ENCODE data around the gene APEH.
"Not testable (repeated sequence)": the region's sequence is repeated elsewhere in the genome, so short reads cannot be mapped to it uniquely, and the experiment has no call there.

The APEH gene

GRCh38 chr3:49694409-49695070 is 20.4 kb downstream of the APEH start:
- not testable (repeated sequence) for DNase-seq

GRCh38 chr3:49695350-49696015 is 21.3 kb downstream of the APEH start:
- DNase-seq, result not testable (repeated sequence)

- no peak for DNase-seq
Observed at GRCh38 chr3:49699281-49699979, 25.3 kb downstream of the APEH start.

- no peak for DNase-seq
Observed at GRCh38 chr3:49700014-49700413, 25.9 kb downstream of the APEH start.

- DNase-seq, result no peak
Observed at GRCh38 chr3:49700453-49701128, 26.4 kb downstream of the APEH start.

- DNase-seq, result no peak
Observed at GRCh38 chr3:49701388-49702077, 27.4 kb downstream of the APEH start.

GRCh38 chr3:49702672-49703071 is 28.5 kb downstream of the APEH start:
- no peak for DNase-seq

- DNase-seq, result peak; percentile 51
Observed at GRCh38 chr3:49703443-49703927, 29.3 kb downstream of the APEH start.

GRCh38 chr3:49703956-49704355 is 29.8 kb downstream of the APEH start:
- no peak for DNase-seq

- no peak for DNase-seq
Observed at GRCh38 chr3:49704629-49705028, 30.5 kb downstream of the APEH start.

- no peak for DNase-seq
Observed at GRCh38 chr3:49705390-49705960, 31.3 kb downstream of the APEH start.

GRCh38 chr3:49706456-49707112 is 32.4 kb downstream of the APEH start:
- no peak for DNase-seq

GRCh38 chr3:49707113-49707480 is 32.9 kb downstream of the APEH start:
- no peak for DNase-seq

GRCh38 chr3:49709852-49710251 is 35.7 kb downstream of the APEH start:
- DNase-seq, result no peak

- no peak for DNase-seq
Observed at GRCh38 chr3:49711489-49711888, 37.3 kb downstream of the APEH start.

- DNase-seq, result no peak
Observed at GRCh38 chr3:49712166-49712565, 38.0 kb downstream of the APEH start.

- no peak for DNase-seq
Observed at GRCh38 chr3:49712631-49713317, 38.6 kb downstream of the APEH start.

GRCh38 chr3:49713336-49714105 is 39.4 kb downstream of the APEH start:
- no peak for DNase-seq

GRCh38 chr3:49714728-49715550 is 40.8 kb downstream of the APEH start:
- no peak for DNase-seq
